Neural crest cell (in vitro differentiated cells): ENCODE measurements around the gene SYCP2L. TPM values are rescaled to one million over a fixed set of nuclear protein-coding genes. Genes with fewer than 3 reads are reported as not detected.
"Not testable (repeated sequence)": the region's sequence is repeated elsewhere in the genome, so short reads cannot be mapped to it uniquely, and the experiment has no call there.

Experiments
- DNase-seq: peaks from one replicate; pipeline ENCODE4 v3.0.0; 2021; ENCODE audit warnings: low read depth, mixed read lengths, low spot score
- H3K27ac Mint-ChIP-seq: one replicate; pipeline ENCODE4 v1.8.0; 2021; ENCODE audit warnings: mild to moderate bottlenecking, mixed read lengths; ENCODE audit not compliant: unreplicated experiment
- H3K27me3 Mint-ChIP-seq: 2 replicates; pipeline ENCODE4 v1.8.0; 2021; ENCODE audit warnings: low read depth, mild to moderate bottlenecking, mixed read lengths
- H3K36me3 Mint-ChIP-seq: 2 replicates; pipeline ENCODE4 v1.8.0; 2021; ENCODE audit warnings: low read depth, mild to moderate bottlenecking, mixed read lengths
- H3K4me1 Mint-ChIP-seq: 2 replicates; pipeline ENCODE4 v1.8.0; 2021; ENCODE audit warnings: mixed read lengths
- H3K4me3 Mint-ChIP-seq: one replicate; pipeline ENCODE4 v1.8.0; 2021; ENCODE audit warnings: mild to moderate bottlenecking, mixed read lengths
- H3K9me3 Mint-ChIP-seq: 2 replicates; pipeline ENCODE4 v1.8.0; 2021; ENCODE audit warnings: mixed read lengths
- CTCF ChIP-seq: fragments of 200-600 bp; sonication (generic); conservative IDR thresholded peaks from 2 replicates; pipeline ENCODE4 v1.5.0; 2021; ENCODE audit warnings: antibody characterized with exemption, mild to moderate bottlenecking
- total RNA-seq: library from RNA; stranded (reverse); gene quantifications from 2 replicates; pipeline ENCODE4 v1.2.1, GENCODE V29; 2021

Gene SYCP2L
- total RNA-seq, 1 donor from 2014 or later = 5.6 TPM

DNA sequence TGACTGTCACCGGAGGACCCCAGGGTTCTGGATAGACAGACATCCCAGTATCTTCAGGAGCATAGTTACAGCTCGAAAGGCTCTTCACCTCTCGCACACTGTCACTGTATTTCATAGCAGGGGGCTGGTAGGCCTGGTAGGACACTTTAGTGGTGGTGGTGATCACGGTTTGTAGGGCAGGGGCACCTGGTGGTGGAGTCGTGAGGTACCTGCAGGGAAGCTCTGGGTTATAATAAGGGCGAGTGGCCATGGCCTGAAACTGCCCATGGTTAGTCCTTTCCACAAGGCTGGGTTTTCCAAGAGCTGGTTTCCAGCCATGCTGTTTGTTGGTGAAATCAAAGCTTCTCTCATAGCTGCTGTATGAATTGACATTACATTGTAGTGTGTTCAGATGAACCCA is 12.6 kb upstream of the SYCP2L start:
- no peak for TF ChIP-seq CTCF
- H3K9me3 Mint-ChIP-seq = no peaks in the 10 kb centered on the region
- H3K27ac Mint-ChIP-seq = no peak overlapping the region
- no peaks in the 10 kb centered on the region for H3K4me1 Mint-ChIP-seq
- no peaks in the 10 kb centered on the region for H3K36me3 Mint-ChIP-seq
- peaks cover 40% of the 10 kb centered on the region for H3K27me3 Mint-ChIP-seq
- DNase-seq = no peak
- no peak overlapping the region for H3K4me3 Mint-ChIP-seq

DNA sequence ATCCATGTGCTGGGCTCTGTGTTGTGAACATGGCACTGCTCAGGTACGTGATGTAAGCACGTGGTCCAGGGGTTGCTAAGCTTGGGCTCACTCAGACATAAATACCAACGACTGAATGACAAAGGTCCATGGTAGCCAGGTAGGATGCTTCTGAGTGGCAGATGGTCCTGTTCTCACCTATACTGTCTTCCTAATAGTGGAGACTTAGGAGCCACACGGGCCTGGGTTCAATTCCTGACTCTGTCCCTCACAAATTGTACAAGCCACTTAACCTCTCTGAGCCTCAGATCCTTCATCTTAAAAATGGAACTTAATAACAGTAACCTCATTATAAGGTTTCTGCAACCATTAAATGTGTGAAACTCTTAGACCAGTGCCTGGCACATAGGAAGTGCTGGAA is 11.8 kb upstream of the SYCP2L start:
- DNase-seq = no peak
- Mint-ChIP-seq H3K4me3 (no peak overlapping the region), H3K27ac (no peak overlapping the region), H3K36me3 (no peaks in the 10 kb centered on the region), H3K27me3 (peaks cover 45% of the 10 kb centered on the region), H3K9me3 (no peaks in the 10 kb centered on the region), H3K4me1 (no peaks in the 10 kb centered on the region)
- TF ChIP-seq CTCF = no peak

DNA sequence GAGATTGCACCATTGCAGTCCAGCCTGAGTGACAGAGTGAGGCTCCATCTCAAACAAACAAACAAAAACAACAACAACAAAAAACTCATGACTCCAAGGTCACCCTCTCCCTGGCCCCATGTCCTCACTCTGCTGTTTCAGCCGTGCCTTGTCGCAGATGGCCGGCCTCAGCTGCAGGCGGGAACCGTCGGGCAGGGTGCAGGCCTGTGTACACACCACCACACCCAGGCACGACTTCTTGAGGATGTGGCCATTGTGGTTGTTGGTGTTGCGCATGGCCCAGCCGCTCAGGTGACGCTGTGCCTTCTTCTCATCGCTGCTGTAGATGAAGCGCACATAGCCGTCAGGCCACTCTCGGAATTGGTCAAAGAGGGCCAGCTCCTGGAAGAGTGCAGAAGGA is 9.8 kb upstream of the SYCP2L start:
- Mint-ChIP-seq H3K27me3 (peaks cover 65% of the 10 kb centered on the region), H3K4me1 (peaks cover 3% of the 10 kb centered on the region), H3K9me3 (no peaks in the 10 kb centered on the region), H3K36me3 (peaks cover 3% of the 10 kb centered on the region), H3K4me3 (no peak overlapping the region), H3K27ac (no peak overlapping the region)
- no peak for TF ChIP-seq CTCF
- no peak for DNase-seq

DNA sequence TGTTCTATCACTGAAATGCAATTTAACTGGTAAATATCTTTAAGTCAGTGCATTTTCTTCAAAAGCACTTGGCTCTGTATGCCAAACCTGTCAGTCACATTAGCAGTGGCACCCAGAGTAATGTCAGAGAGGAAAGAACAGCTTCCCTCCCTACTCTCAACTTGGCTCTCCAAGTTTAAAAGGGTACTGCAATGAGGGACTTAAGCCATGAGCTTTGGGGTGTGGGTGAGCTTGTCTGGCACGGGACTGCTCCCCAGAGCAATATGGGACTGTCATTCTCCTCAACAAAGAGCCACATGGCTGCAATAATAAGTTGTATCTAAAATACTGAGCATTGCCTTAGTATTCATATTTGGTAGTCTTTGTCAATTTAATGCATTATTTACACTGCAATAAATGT is 9.0 kb upstream of the SYCP2L start:
- no peak for DNase-seq
- peaks cover 73% of the 10 kb centered on the region for H3K27me3 Mint-ChIP-seq
- H3K4me3 Mint-ChIP-seq = no peak overlapping the region
- no peak for TF ChIP-seq CTCF
- H3K9me3 Mint-ChIP-seq = no peaks in the 10 kb centered on the region
- peaks cover 3% of the 10 kb centered on the region for H3K36me3 Mint-ChIP-seq
- no peak overlapping the region for H3K27ac Mint-ChIP-seq
- H3K4me1 Mint-ChIP-seq = peaks cover 9% of the 10 kb centered on the region

DNA sequence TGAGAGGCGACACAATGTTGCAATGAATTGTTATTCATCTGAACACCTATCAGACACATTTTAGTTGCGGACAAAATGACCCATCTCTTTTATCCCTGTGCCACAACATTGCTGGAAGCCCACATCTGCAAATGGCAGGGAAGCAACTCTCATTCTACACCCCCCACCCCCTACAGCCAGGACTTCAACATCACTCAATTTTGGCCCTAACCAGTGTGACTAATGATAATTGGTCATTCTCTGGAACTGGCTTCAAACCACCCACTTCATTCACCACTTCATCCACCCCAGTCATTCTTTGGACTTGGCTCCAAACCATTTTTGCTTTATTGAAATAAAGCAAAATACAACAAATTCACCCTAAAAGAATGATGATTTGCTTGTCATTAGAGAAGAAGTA is 6.5 kb upstream of the SYCP2L start:
- Mint-ChIP-seq H3K27me3 (peaks cover 81% of the 10 kb centered on the region), H3K27ac (no peak overlapping the region), H3K36me3 (peaks cover 3% of the 10 kb centered on the region), H3K4me1 (peaks cover 9% of the 10 kb centered on the region), H3K4me3 (peak overlapping the region; percentile 17), H3K9me3 (peaks cover 2% of the 10 kb centered on the region)
- no peak for DNase-seq
- TF ChIP-seq CTCF = no peak

- H3K27ac Mint-ChIP-seq, DNase-seq: not testable (repeated sequence)
Observed at GRCh38 chr6:10882253-10882630, 4.6 kb upstream of the SYCP2L start.

More at GRCh38 chr6:10882253-10882630, 4.6 kb upstream of the SYCP2L start:
- Mint-ChIP-seq H3K4me1 (peaks cover 15% of the 10 kb centered on the region), H3K4me3 (peak overlapping the region; percentile 38), H3K27me3 (peaks cover 94% of the 10 kb centered on the region)
- H3K9me3 Mint-ChIP-seq, H3K36me3 Mint-ChIP-seq: not testable (repeated sequence)
